GM19455 (cell line): ENCODE measurements around the gene LAX1.

Source experiments
- ATAC-seq: cut with Tn5 transposase; IDR thresholded peaks from one replicate; pipeline ENCODE4 v1.9.1; 2021; ENCODE audit not compliant: unreplicated experiment

LAX1 gene

DNA sequence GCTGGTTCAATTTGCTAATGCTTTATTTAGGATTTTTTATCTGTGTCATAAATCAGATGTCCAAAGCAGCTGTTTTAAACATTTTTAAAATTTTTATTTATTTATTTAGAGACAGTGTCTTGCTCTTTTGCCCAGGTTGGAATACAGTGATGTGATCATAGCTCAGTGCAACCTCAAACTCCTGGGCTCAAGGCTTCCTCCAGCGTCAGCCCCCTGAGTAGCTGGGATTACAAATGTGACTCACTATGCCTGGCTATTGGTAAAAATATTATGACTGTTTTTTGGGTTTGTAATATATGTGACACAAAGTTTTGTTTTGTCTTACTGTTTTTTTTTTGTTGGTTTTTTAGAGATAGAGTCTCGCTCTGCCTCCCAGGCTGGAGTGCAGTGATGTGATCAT lies 42.2 kb downstream of the LAX1 start:
- no peak for ATAC-seq

DNA sequence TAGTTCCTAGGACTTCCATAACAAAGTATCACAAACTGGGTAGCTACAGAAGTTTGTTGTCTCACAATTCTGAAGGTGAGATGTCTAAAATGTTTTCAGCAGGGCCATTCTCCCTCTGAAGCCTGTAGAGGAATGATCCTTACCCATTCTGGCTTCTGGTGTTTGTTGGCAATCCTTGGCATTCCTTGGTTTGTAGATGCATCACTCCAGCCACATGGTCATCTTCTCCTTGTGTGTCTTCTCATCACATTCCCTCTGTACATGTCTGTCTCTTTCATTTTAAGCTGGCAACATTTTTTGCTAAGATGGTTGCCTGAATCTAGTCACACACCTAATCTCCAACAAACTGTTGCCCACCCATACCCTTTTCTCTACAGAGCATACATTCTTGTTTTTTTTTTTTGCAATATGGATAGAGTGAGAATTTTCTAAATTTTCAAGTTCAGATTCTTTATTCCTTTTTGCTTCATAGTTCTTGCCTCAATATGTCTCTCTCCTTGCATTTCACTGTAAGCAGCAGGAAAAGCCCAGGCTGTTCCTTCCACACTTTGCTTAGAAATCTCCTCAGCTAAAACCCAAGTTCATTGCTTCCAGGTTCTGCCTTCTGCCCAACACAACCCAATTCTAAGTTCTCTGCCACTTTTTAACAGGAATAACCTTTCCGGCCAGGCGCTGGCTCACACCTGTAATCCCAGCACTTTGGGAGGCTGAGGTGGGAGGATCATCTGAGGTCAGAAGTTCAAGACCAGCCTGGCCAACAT lies 48.8 kb downstream of the LAX1 start:
- ATAC-seq, result no peak

DNA sequence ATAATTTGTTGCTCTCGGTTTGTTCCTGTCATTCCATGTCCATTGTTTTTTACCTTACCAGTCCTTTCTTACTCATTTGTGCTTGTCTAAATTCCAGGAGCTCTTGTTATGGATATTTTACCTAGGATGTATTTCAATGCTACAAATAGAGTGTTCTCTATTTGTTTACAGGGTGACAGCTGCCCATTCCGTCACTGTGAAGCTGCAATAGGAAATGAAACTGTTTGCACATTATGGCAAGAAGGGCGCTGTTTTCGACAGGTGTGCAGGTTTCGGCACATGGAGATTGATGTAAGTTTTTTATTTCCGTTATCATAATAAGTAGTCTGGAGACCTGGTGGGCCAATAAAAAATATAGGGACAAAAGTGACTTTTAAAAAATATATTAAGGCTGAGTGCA lies 53.4 kb downstream of the LAX1 start:
- no peak for ATAC-seq

DNA sequence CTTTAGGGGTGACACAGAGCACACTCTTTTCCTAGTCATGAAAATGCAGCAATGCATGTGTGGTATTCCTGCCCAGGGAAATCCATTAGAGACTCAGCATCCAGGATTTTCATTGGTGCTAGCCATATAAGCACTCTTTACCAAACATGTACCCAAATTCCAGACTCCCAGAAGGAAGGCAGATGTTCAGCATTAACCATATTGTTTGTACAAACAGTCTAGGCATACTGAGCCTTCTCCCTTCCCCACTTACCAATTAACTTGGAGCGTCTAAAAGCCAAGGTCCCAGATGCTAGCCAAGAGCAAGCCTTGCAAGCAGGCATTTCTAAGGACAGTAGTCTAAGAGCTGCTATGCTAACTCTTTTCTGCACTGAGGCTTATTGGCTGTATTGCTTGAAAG lies 58.3 kb downstream of the LAX1 start:
- no peak for ATAC-seq
